ENCODE data around the gene PES1. TPM values are rescaled to one million over a fixed set of nuclear protein-coding genes. Genes with fewer than 3 reads are reported as not detected.
"Not testable (repeated sequence)": the region's sequence is repeated elsewhere in the genome, so short reads cannot be mapped to it uniquely, and the experiment has no call there.

Gene PES1
- 104 TPM for polyA plus RNA-seq (2013, experiment 1 of 2; ENCODE audit: insufficient read length)
- 66.6 TPM for polyA plus RNA-seq (2013, experiment 2 of 2; ENCODE audit: insufficient read length)

GRCh38 chr22:30591588-30592359, at the start of gene PES1:
Gene PES1 (minus strand): TSS chr22:30591910. CDS start chr22:30591833, 77 bp downstream.
- peak; percentile 99 for DNase-seq

- DNase-seq, result no peak
These were observed 49.2 kb upstream of the PES1 start for GRCh38 chr22:30640839-30641430.

GRCh38 chr22:30640361-30640760, 48.7 kb upstream of the PES1 start:
- no peak for DNase-seq

- DNase-seq, result no peak
These were observed 46.0 kb upstream of the PES1 start for GRCh38 chr22:30637701-30638114.

GRCh38 chr22:30636226-30637077, 44.7 kb upstream of the PES1 start:
- peak; percentile 13 for DNase-seq

GRCh38 chr22:30635273-30636225, 43.8 kb upstream of the PES1 start, which contains the start of gene SLC35E4:
Gene SLC35E4 (plus strand): TSS chr22:30635781. CDS start chr22:30636451, 670 bp downstream.
- DNase-seq, result peak; percentile 89

GRCh38 chr22:30634471-30635233, 42.9 kb upstream of the PES1 start:
- peak; percentile 88 for DNase-seq

- DNase-seq, result not testable (repeated sequence)
These were observed 39.8 kb upstream of the PES1 start for GRCh38 chr22:30631469-30631868.

- no peak for DNase-seq
These were observed 36.8 kb upstream of the PES1 start for GRCh38 chr22:30628491-30628890.

- no peak for DNase-seq
These were observed 35.8 kb upstream of the PES1 start for GRCh38 chr22:30627471-30627870.

- DNase-seq, result no peak
These were observed 34.7 kb upstream of the PES1 start for GRCh38 chr22:30626413-30626812.

- DNase-seq, result not testable (repeated sequence)
These were observed 28.2 kb upstream of the PES1 start for GRCh38 chr22:30619909-30620308.

GRCh38 chr22:30617819-30618218, 26.1 kb upstream of the PES1 start:
- DNase-seq, result no peak

- no peak for DNase-seq
These were observed 23.8 kb upstream of the PES1 start for GRCh38 chr22:30615543-30615954.

GRCh38 chr22:30614879-30615278, 23.2 kb upstream of the PES1 start:
- no peak for DNase-seq

GRCh38 chr22:30614268-30614667, 22.6 kb upstream of the PES1 start:
- DNase-seq, result no peak

- DNase-seq, result no peak
These were observed 21.1 kb upstream of the PES1 start for GRCh38 chr22:30612789-30613188.

- no peak for DNase-seq
These were observed 19.5 kb upstream of the PES1 start for GRCh38 chr22:30611197-30611596.

- DNase-seq, result no peak
These were observed 18.6 kb upstream of the PES1 start for GRCh38 chr22:30610299-30610698.

GRCh38 chr22:30609260-30610185, 17.8 kb upstream of the PES1 start:
- DNase-seq, result peak; percentile 80

All from fibroblast of skin of back (primary cell).